Caco-2 (cell line): ENCODE data around the gene CH25H. TPM values are rescaled to one million over a fixed set of nuclear protein-coding genes. Genes with fewer than 3 reads are reported as not detected.

ENCODE experiments used
- BruUV-seq: library from RNA; stranded (reverse); fragments of 400-500 nt; replicated peaks from 2 replicates; lab custom pipeline; 2021; lab: Mats Ljungman, UMichigan
- CTCF ChIA-PET: fragments of 300-600 bp; sonication (Branson Sonifier 250); formaldehyde crosslinking; loops from one replicate; lab custom pipeline; 2022; ENCODE audit warnings: antibody characterized with exemption; lab: Charles Lee
- POLR2A ChIA-PET: fragments of 300-600 bp; sonication (Branson Sonifier 250); formaldehyde crosslinking; loops from one replicate; lab custom pipeline; 2022; ENCODE audit warnings: antibody characterized with exemption; lab: Charles Lee
- DNase-seq, 2 experiments: peaks; one replicate each; pipeline versions ENCODE4 v3.0.0 to v3.0.0-alpha.2; 2020 to 2022
- H3K27me3 ChIP-seq: replicated peaks from 2 replicates; pipeline ENCODE4 v1.6.0; 2011; ENCODE audit warnings: low read length; ENCODE audit not compliant: control insufficient read depth, insufficient read depth
- H3K36me3 ChIP-seq: 2 replicates; pipeline ENCODE4 v1.5.1; 2011; ENCODE audit warnings: low read length; ENCODE audit not compliant: control insufficient read depth, insufficient read depth
- H3K4me1 ChIP-seq: fragments of 250-450 bp; sonication (Bioruptor Pico); 2 replicates; pipeline ENCODE4 v1.5.1; 2020; ENCODE audit warnings: mild to moderate bottlenecking
- H3K4me3 ChIP-seq: 2 replicates; pipeline ENCODE4 v1.5.1; 2011; ENCODE audit warnings: low read depth, mild to moderate bottlenecking, control low read depth, low read length
- H3K9me3 ChIP-seq: fragments of 250-450 bp; sonication (Bioruptor Pico); 2 replicates; pipeline ENCODE4 v1.5.1; 2020; ENCODE audit warnings: mild to moderate bottlenecking, moderate library complexity
- H3K27ac Mint-ChIP-seq: one replicate; pipeline ENCODE4 v1.8.0; 2022; ENCODE audit warnings: mixed read lengths; ENCODE audit not compliant: unreplicated experiment
- H3K27me3 Mint-ChIP-seq: one replicate; pipeline ENCODE4 v1.8.0; 2022; ENCODE audit warnings: mixed read lengths; ENCODE audit not compliant: insufficient read depth, unreplicated experiment
- H3K36me3 Mint-ChIP-seq: one replicate; pipeline ENCODE4 v1.8.0; 2022; ENCODE audit warnings: mild to moderate bottlenecking, mixed read lengths; ENCODE audit not compliant: insufficient read depth, unreplicated experiment
- H3K4me1 Mint-ChIP-seq: one replicate; pipeline ENCODE4 v1.8.0; 2022; ENCODE audit warnings: low read depth, mixed read lengths; ENCODE audit not compliant: unreplicated experiment
- H3K4me3 Mint-ChIP-seq: one replicate; pipeline ENCODE4 v1.8.0; 2022; ENCODE audit warnings: mild to moderate bottlenecking, moderate library complexity, mixed read lengths; ENCODE audit not compliant: unreplicated experiment
- H3K9me3 Mint-ChIP-seq: one replicate; pipeline ENCODE4 v1.8.0; 2022; ENCODE audit warnings: mixed read lengths; ENCODE audit not compliant: unreplicated experiment
- CTCF ChIP-seq, 2 experiments: fragments of 200-600 bp in 1 of 2; IDR thresholded peaks; 1 replicate in 1 of 2; 2 replicates in 1 of 2; pipeline versions ENCODE4 v1.5.1 to v1.8.0; 2011 to 2022; ENCODE audit warnings: antibody characterized with exemption in 1 of 2, control low read depth in 1 of 2, inconsistent platforms in 1 of 2, low read depth in 1 of 2, low read length in 1 of 2, mild to moderate bottlenecking in 1 of 2, moderate library complexity in 1 of 2; ENCODE audit not compliant: insufficient read depth in 1 of 2, severe bottlenecking in 1 of 2, unreplicated experiment in 1 of 2
- intact Hi-C: fragments of 100-400 bp; cut with micrococcal nuclease; formaldehyde crosslinking; loops from one replicate; pipeline ENCODE4 v1.10.0; 2022; ENCODE audit not compliant: unreplicated experiment
- total RNA-seq: library from RNA; stranded (reverse); gene quantifications from 2 replicates; pipeline ENCODE4 v1.2.3, GENCODE V29; 2022

CH25H gene
- total RNA-seq, 1 experiment from 2014 or later: not detected

- BruUV-seq: no TSS peak
- Mint-ChIP-seq H3K27me3 (no peaks in the 10 kb centered on the region), H3K9me3 (no peaks in the 10 kb centered on the region), H3K36me3 (no peaks in the 10 kb centered on the region), H3K4me1 (no peaks in the 10 kb centered on the region), H3K27ac (no peak overlapping the region), H3K4me3 (no peak overlapping the region)
- CTCF ChIA-PET: no interaction called here
- H3K9me3 ChIP-seq: no peaks in the 10 kb centered on the region
- no peaks in the 10 kb centered on the region for H3K27me3 ChIP-seq
- DNase-seq: no peak
- H3K4me3 ChIP-seq: no peak overlapping the region
- TF ChIP-seq CTCF (IDR thresholded peaks at IDR 0.05; ENCODE audit: insufficient read depth in 1 of 2, low read depth in 1 of 2, low read length in 1 of 2, severe bottlenecking in 1 of 2, unreplicated experiment in 1 of 2): no peak
- H3K4me1 ChIP-seq: 0 out of 2 replicates have a peak, but pooled peaks cover 4% of the 10 kb centered on the region
- POLR2A ChIA-PET: no interaction called here
- no peaks in the 10 kb centered on the region for H3K36me3 ChIP-seq
- intact Hi-C loops: no loop called here
Measured at GRCh38 chr10:89221919-89222318, 14.8 kb upstream of the CH25H start.

DNA sequence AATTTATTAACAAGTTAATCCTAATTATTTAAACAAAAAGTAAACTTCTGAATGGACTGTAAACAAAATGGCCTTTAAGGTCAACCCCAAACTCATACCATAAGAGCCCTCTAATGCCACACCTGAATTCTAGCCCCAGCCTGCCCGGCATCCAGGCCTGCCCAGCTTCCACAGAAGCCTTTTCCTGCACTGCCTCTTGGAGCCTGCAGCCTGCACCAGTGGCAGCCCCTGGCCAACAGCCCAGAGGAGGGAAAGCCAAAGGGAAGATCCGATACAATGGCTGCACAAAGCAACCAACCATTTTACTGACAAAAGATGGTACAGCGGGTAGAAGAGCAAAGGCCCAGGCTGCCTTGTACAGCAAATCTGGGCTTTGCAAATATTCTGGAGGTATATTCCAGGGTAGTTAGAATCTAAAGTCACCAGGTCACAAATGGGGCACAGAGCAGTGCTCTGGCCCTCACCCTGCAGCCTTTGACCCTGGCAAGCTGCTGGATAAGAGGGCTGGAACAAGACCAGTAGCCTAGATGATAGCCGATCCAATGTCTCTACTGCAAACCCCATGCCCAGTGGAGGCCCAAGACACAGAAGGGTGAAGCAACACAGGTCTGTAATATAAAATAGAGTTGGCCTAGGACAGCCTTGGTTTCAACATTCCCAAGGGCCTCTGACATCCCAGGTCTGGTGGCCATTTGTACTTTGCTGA is 12.5 kb upstream of the CH25H start:
- ChIA-PET CTCF (interaction anchor here (0.6 kb wide), 1 partner anchor 161 kb away, joined by 3 read pairs; no protein-coding TSS in a partner anchor), POLR2A (no interaction called here)
- H3K27ac Mint-ChIP-seq: no peak overlapping the region
- no peaks in the 10 kb centered on the region for H3K9me3 Mint-ChIP-seq
- H3K27me3 ChIP-seq: no peaks in the 10 kb centered on the region
- intact Hi-C loops: no loop called here
- H3K4me1 Mint-ChIP-seq: no peaks in the 10 kb centered on the region
- no peaks in the 10 kb centered on the region for H3K9me3 ChIP-seq
- no TSS peak for BruUV-seq
- 0 out of 2 replicates have a peak, but pooled peaks cover 4% of the 10 kb centered on the region for H3K4me1 ChIP-seq
- no peaks in the 10 kb centered on the region for H3K36me3 ChIP-seq
- no peak for TF ChIP-seq CTCF (IDR thresholded peaks at IDR 0.05; ENCODE audit: insufficient read depth in 1 of 2, low read depth in 1 of 2, low read length in 1 of 2, severe bottlenecking in 1 of 2, unreplicated experiment in 1 of 2)
- no peak overlapping the region for H3K4me3 ChIP-seq
- H3K36me3 Mint-ChIP-seq: no peaks in the 10 kb centered on the region
- no peak overlapping the region for H3K4me3 Mint-ChIP-seq
- H3K27me3 Mint-ChIP-seq: no peaks in the 10 kb centered on the region
- no peak for DNase-seq

DNA sequence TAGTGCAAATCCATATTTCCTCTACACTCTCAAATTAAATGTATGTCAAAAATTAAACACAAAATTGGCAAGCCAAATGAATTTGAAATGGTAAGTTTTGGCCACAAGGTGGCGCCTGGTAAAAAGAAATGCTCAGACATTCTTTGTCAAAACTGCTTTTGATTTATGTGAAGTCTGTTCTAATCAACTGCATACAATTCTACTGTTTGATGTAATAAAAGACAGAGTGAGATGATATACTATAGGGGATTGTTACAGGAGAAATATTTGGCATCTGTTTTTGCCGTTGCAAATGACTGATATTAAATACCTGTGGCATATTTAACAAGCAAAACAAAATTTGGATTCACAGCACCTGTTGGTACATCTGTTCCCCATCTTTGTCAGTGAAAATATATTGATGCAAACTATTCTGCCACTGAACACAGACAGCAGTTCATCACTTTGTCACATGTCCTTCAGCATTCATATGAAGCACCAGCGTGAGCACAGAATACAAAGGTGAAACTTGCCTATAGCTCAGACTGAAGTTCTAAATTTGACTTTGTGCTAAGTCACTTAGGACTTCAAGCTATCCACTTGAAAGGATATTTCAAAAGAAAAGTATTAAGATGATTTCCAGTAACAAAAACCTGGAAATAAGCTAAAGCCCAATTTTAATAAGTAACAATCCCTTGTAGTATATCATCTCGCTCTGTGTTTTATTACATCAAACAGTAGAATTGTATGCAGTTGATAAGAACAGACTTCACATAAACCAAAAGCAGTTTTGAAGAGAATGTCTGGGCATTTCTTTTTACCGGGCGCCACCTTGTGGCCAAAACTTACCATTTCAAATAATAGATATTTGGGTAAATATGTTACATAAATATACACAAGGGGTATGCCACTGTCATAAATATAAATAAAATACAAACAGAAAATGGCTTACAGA is 10.2 kb upstream of the CH25H start:
- peak in 1 of 2 experiments; percentile 57 for DNase-seq
- intact Hi-C loops: loop anchor here (1.0 kb wide), 4 partner anchors 172 to 347 kb away; no protein-coding TSS in a partner anchor
- no peak overlapping the region for H3K4me3 ChIP-seq
- no peak overlapping the region for H3K4me3 Mint-ChIP-seq
- H3K9me3 ChIP-seq: no peaks in the 10 kb centered on the region
- no peak overlapping the region for H3K27ac Mint-ChIP-seq
- 0 out of 2 replicates have a peak, but pooled peaks cover 4% of the 10 kb centered on the region for H3K4me1 ChIP-seq
- no TSS peak for BruUV-seq
- peak; percentile 63 to 64 for TF ChIP-seq CTCF (IDR thresholded peaks at IDR 0.05; ENCODE audit: insufficient read depth in 1 of 2, low read depth in 1 of 2, low read length in 1 of 2, severe bottlenecking in 1 of 2, unreplicated experiment in 1 of 2)
- H3K27me3 Mint-ChIP-seq: no peaks in the 10 kb centered on the region
- H3K27me3 ChIP-seq: no peaks in the 10 kb centered on the region
- H3K4me1 Mint-ChIP-seq: no peaks in the 10 kb centered on the region
- ChIA-PET CTCF (interaction anchor here (0.6 to 1.4 kb wide), 2 partner anchors 35 to 1446 kb away, joined by 3 to 5 read pairs; partner anchors contain the start of gene LIPA), POLR2A (no interaction called here)
- no peaks in the 10 kb centered on the region for H3K36me3 ChIP-seq
- no peaks in the 10 kb centered on the region for H3K9me3 Mint-ChIP-seq
- H3K36me3 Mint-ChIP-seq: no peaks in the 10 kb centered on the region
